ENCODE measurements around the gene CALD1. TPM values are rescaled to one million over a fixed set of nuclear protein-coding genes. Genes with fewer than 3 reads are reported as not detected.

Gene CALD1
- total RNA-seq, 1 donor from 2014 or later = 352 TPM

GRCh38 chr7:134851141-134851540 is 71.7 kb downstream of the CALD1 start:
- no peaks in the 10 kb centered on the region for H3K27me3 ChIP-seq
- intact Hi-C loops (cut with DNase I) = no loop called here
- no peak for TF ChIP-seq CTCF (IDR thresholded peaks at IDR 0.05)
- H3K4me3 ChIP-seq = no peak overlapping the region
- no peaks in the 10 kb centered on the region for H3K9me3 ChIP-seq
- DNase-seq (ENCODE audit: low spot score in 2 of 2) = no peak
- H3K4me1 ChIP-seq = peaks cover 10 to 58% of the 10 kb centered on the region in 2 donors
- H3K27ac ChIP-seq = peak overlapping the region; percentile 54 to 69
- peaks cover 1 to 7% of the 10 kb centered on the region in 2 donors for H3K36me3 ChIP-seq

GRCh38 chr7:134852625-134853024 is 73.2 kb downstream of the CALD1 start:
- no peak for DNase-seq (ENCODE audit: low spot score in 2 of 2)
- Histone ChIP-seq H3K36me3 (peaks cover 0 to 5% of the 10 kb centered on the region in 2 donors), H3K4me3 (peak overlapping the region in 1 of 2 donors; percentile 1), H3K27ac (peak overlapping the region; percentile 54 to 69), H3K4me1 (peaks cover 4 to 61% of the 10 kb centered on the region in 2 donors), H3K9me3 (no peaks in the 10 kb centered on the region), H3K27me3 (no peaks in the 10 kb centered on the region)
- intact Hi-C loops (cut with DNase I) = no loop called here
- TF ChIP-seq CTCF (IDR thresholded peaks at IDR 0.05) = no peak

GRCh38 chr7:134854816-134855215 is 75.4 kb downstream of the CALD1 start:
- Histone ChIP-seq H3K36me3 (peaks cover 0 to 5% of the 10 kb centered on the region in 2 donors), H3K9me3 (no peaks in the 10 kb centered on the region), H3K27ac (peak overlapping the region; percentile 54 to 74), H3K27me3 (no peaks in the 10 kb centered on the region), H3K4me1 (peaks cover 3 to 65% of the 10 kb centered on the region in 2 donors), H3K4me3 (no peak overlapping the region)
- intact Hi-C loops (cut with DNase I) = no loop called here
- DNase-seq (ENCODE audit: low spot score in 2 of 2) = peak in 1 of 2 donors; percentile 65
- TF ChIP-seq CTCF (IDR thresholded peaks at IDR 0.05) = no peak

- intact Hi-C loops (cut with DNase I) = no loop called here
- Histone ChIP-seq H3K27me3 (no peaks in the 10 kb centered on the region), H3K4me1 (peaks cover 3 to 62% of the 10 kb centered on the region in 2 donors), H3K9me3 (no peaks in the 10 kb centered on the region), H3K4me3 (peak overlapping the region in 1 of 2 donors; percentile 17), H3K36me3 (peaks cover 0 to 5% of the 10 kb centered on the region in 2 donors), H3K27ac (peak overlapping the region; percentile 54 to 74)
- no peak for DNase-seq (ENCODE audit: low spot score in 2 of 2)
- TF ChIP-seq CTCF (IDR thresholded peaks at IDR 0.05) = no peak
These were observed 76.0 kb downstream of the CALD1 start for GRCh38 chr7:134855442-134855841.

- DNase-seq (ENCODE audit: low spot score in 2 of 2) = no peak
- H3K36me3 ChIP-seq = peaks cover 0 to 5% of the 10 kb centered on the region in 2 donors
- no peaks in the 10 kb centered on the region for H3K9me3 ChIP-seq
- H3K27me3 ChIP-seq = no peaks in the 10 kb centered on the region
- no peak for TF ChIP-seq CTCF (IDR thresholded peaks at IDR 0.05)
- H3K27ac ChIP-seq = peak overlapping the region; percentile 54 to 74
- intact Hi-C loops (cut with DNase I) = no loop called here
- H3K4me1 ChIP-seq = peaks cover 3 to 59% of the 10 kb centered on the region in 2 donors
- H3K4me3 ChIP-seq = peak overlapping the region in 1 of 2 donors; percentile 17
These were observed 76.7 kb downstream of the CALD1 start for GRCh38 chr7:134856091-134856490.

GRCh38 chr7:134856691-134857090 is 77.3 kb downstream of the CALD1 start:
- intact Hi-C loops (cut with DNase I) = no loop called here
- no peaks in the 10 kb centered on the region for H3K27me3 ChIP-seq
- peaks cover 0 to 3% of the 10 kb centered on the region in 2 donors for H3K36me3 ChIP-seq
- peak overlapping the region; percentile 54 to 74 for H3K27ac ChIP-seq
- H3K4me1 ChIP-seq = peaks cover 3 to 61% of the 10 kb centered on the region in 2 donors
- H3K9me3 ChIP-seq = no peaks in the 10 kb centered on the region
- no peak overlapping the region for H3K4me3 ChIP-seq
- no peak for DNase-seq (ENCODE audit: low spot score in 2 of 2)
- TF ChIP-seq CTCF (IDR thresholded peaks at IDR 0.05) = no peak
